GM18499 (cell line): ENCODE measurements around the gene NMNAT1.
"Not testable (repeated sequence)": the region's sequence is repeated elsewhere in the genome, so short reads cannot be mapped to it uniquely, and the experiment has no call there.

Experiments
- ATAC-seq: cut with Tn5 transposase; IDR thresholded peaks from one replicate; pipeline ENCODE4 v1.9.1; 2021; ENCODE audit warnings: moderate number of reproducible peaks; ENCODE audit not compliant: insufficient read depth, unreplicated experiment

NMNAT1 gene

DNA sequence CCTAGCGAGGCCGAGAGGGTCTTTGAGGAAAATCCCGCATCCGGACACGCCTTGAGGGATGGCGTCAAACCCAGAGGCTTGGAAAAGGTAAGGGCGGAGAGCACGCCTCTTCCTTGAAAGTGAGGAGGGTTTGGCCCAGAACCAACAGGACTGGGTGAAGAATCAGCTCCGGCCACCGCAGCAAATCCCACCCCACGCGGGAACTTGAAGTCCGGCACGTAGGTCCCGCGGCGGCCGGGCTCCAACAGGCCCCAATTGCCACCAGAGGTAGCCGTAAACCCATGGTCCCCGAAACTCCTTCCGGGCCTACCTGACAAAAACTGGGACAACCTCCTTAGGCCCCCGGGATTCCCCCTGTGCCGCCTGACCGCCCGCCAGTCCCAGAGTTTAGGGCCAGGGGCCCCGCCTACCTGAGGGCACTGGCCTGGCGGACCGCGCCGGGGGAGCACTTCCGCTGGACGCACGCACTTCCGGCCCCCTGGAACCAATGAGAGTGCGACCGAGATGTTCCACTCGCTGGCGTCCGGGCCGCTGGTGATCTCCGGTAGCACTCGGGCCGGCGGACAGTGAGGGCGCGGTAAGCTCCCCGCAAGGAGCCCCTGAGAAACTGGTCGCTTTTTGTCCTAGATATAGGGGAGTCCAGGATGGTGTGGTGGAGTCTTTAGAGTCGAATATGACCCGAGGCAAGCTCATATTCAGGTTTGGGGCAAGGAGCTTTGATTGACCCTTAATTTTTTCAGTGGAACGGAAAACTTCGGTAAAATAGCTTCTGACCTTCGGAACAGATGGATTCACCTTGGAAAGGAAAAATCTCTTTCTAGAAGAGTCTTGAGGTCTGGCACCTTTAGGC, at the start of gene NMNAT1, which contains the start of gene LZIC:
Gene NMNAT1 (plus strand): TSS at position 537 of the 850 bp plus-strand sequence. CDS start 28,599 bp downstream, outside the sequence.
Gene LZIC (minus strand): TSS at position 453 of the 850 bp plus-strand sequence. CDS start 6,772 bp downstream, outside the sequence.
- no peak for ATAC-seq

GRCh38 chr1:9894115-9894514, 49.2 kb upstream of the NMNAT1 start:
- no peak for ATAC-seq

DNA sequence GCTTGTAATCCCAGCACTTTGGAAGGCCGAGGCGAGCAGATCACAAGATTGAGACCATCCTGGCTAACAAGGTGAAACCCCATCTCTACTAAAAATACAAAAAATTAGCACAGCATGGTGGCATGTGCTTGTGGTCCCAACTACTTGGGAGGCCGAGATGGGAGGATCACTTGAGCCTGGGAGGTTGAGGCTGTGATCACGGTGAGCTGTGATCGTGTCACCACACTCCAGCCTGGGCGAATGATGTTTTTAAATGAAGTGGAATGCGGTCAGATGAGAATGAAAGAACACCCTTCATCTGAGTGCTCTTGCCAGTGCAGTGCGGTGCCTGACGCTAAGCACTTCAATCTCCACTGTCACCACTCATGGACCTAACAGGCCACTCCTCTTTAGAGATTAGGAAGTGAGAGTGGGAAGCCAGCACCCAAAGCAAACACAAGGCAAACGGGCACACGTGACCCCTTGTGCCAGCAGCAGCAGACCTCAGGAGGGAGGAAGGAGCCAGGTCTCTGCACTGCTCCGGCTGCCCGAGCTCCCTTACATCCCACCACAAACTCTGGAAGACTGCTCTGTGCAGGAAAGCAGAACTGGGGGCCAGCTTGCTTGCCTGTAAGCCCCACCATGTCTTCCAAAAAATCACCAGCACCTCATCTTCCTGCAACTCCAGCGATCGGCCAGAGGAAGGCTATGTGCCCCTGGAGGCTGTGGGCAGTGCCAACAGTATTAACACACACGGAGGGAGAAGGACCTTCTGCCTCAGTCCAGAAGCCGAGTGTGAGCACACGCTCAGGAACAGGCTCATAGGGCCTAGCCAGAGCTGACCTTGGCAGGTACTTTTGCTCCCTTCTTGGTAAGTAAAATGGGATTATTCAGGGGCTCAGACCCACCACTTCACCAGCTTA, 42.9 kb upstream of the NMNAT1 start:
- no peak for ATAC-seq

GRCh38 chr1:9901148-9902059, 41.9 kb upstream of the NMNAT1 start:
- no peak for ATAC-seq

GRCh38 chr1:9902060-9902452, 41.2 kb upstream of the NMNAT1 start:
- ATAC-seq, result no peak

DNA sequence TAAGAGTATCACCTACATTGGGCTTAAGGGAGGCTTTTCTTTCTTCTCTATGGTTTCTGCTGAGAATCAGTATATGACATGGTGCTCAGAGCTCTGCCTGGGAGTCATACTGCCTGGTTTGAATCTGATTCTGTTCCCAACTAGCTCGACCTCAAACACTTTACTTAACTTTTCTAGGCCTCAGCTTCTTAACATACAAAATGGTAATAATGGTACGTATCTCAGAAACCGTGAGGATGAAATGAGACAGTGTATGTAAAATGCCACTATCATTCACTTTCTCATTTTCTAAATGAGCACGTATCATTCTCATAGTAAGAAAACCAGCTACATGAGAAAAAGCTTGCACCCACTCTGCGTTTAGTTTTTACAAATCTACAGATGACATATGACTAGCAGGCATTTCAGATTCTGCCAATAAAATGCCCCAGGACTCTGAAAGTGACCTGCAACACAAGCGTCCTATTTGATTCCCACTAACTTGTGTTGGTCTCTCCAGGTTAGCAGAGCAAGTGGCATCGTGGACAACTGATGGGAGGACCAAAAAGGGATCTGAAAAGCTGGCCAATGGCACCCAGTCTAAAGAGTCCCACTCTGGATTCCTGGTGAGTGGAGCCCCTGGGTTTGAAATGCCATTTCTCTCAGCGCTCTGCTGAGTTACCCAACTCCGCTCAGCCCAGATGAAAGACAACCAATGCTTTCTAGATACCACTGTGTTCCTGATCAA, 39.3 kb upstream of the NMNAT1 start:
- ATAC-seq, result no peak

- ATAC-seq, result no peak
Observed at GRCh38 chr1:9904596-9904995, 38.7 kb upstream of the NMNAT1 start.

DNA sequence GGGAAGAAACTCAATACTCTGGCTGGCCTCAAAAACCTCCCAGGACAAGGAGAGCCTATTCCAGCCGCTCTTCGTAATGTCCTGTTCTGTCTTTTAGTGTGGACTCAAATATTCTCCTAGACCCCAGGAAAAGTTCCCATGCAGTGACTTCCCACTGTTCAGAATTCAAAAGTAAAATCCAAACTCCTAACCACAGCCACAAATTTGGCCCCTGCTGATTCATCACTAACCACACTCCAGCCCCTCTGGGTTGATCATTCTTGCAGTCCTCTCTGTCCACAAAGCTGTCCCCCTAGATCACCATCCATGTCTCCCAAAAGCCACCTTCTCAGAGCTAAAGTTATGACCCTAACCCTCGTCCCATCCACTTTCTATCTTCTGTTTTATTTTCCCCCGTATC, 38.3 kb upstream of the NMNAT1 start:
- no peak for ATAC-seq

GRCh38 chr1:9906466-9906865, 36.8 kb upstream of the NMNAT1 start:
- ATAC-seq, result no peak

- no peak for ATAC-seq
Observed at GRCh38 chr1:9907441-9907840, 35.8 kb upstream of the NMNAT1 start.

DNA sequence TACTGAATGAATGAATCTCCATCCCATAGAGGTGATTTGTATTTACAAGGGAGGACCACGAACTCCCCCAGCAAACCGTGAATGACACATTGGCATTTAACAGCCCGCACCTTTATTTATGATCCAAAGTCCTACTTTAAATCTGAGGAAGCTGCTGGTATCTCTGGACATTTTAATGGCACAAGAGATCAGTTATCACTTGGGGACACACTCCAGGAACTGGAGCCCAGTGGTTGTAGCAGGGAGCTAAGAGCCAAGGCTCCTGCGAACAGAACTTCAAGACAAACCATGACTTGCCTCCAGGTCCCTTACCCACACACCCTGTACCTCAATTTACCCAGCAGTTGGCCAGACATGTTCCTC, 34.4 kb upstream of the NMNAT1 start:
- ATAC-seq, result no peak

DNA sequence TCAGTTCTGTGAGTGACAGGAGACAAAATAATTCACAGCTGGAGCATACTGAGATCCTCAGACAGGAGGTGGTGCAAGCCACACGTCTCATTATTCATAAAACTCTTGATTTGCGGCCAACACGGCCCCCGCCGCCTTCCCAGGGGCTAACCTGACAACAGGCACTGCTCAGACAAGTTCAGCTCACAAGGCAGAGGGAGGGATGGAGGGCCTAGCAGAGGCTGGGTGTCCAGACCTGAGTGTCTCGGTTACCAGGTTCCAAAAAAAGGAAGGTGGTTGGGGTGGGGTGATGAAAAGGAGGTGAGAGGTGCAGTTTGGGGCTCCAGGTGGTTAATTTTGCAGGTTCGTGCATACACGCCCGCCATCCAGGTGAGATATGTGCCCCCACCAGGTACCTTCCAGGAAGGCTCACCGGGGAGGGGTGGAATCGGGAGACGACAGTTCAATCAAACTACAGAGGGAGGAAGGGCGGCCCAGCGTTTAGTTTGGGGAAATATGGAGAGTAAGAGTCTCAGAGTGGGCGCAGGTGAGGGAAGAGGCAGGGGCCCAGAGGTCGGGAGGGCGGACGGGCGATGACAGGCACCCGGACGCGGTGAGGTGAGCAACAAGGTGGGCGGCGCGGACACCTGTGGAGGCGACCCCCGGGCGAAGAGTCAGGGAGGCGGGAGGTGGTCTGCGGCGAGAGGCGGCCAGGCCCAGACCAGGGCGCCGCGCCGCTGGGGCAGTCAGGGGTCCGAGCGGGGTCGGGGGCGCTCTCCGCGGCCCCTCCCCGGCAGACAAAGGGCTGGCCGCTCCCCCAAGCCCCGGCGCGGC, 33.8 kb upstream of the NMNAT1 start:
- no peak for ATAC-seq

GRCh38 chr1:9910076-9910422, 33.2 kb upstream of the NMNAT1 start, which contains the start of gene CTNNBIP1:
Gene CTNNBIP1, minus strand, starts transcription at chr1:9910269. Its CDS starts 38,205 bp downstream, at chr1:9872064.
- ATAC-seq, result no peak

GRCh38 chr1:9910423-9911178, 32.7 kb upstream of the NMNAT1 start:
- ATAC-seq, result peak; percentile 71

- no peak for ATAC-seq
Observed at GRCh38 chr1:9912264-9912936, 30.9 kb upstream of the NMNAT1 start.

- ATAC-seq, result no peak
Observed at GRCh38 chr1:9914610-9914937, 28.7 kb upstream of the NMNAT1 start.

DNA sequence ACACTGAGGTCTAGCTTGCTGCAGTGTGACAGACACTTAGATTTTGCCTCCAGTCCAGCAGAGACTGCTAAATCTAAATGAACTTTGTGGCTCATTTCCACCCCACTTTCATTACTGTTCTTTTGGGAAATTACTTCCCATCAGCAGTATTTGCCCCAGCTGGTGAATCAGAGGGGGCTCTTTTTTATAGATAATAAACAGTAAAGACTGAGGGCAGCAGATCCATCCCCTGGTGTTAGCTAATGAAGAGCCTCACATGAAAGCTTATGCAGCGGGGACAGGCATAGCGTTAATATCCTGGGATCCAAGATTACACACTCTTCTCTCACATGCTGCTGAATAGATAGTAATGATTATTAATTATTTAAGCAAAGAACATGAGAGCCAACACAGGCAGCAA, 26.8 kb upstream of the NMNAT1 start:
- no peak for ATAC-seq

GRCh38 chr1:9917495-9917894, 25.8 kb upstream of the NMNAT1 start:
- not testable (repeated sequence) for ATAC-seq
